Pancreas (tissue), 10 donors: Measurements from ENCODE around the gene AKAP13. TPM values are rescaled to one million over a fixed set of nuclear protein-coding genes. Genes with fewer than 3 reads are reported as not detected.

Source experiments
- ATAC-seq, 4 donors: fragments of 200-7000 bp; cut with Tn5 transposase; one replicate each; pipeline versions ENCODE4 v1.8.0 to v1.9.1; 2020; ENCODE audit warnings: mild to moderate bottlenecking in 4 of 4, moderate library complexity in 4 of 4
- DNase-seq, 6 donors: peaks; one replicate each; pipeline ENCODE4 v3.0.0-alpha.2; 2020
- FAIRE-seq: peaks from 2 replicates; lab custom pipeline; 2012; peaks lifted over from hg19 to GRCh38; lab: Jason Lieb, UNC
- H3K27ac ChIP-seq, 4 donors: fragments of 200-600 bp; sonication (generic); 1 replicate in 3 of 4; 2 replicates in 1 of 4; pipeline versions ENCODE4 v1.5.0 to v1.8.0; 2020
- H3K27me3 ChIP-seq, 4 donors: fragments of 200-600 bp; one replicate each; pipeline ENCODE4 v1.8.0; 2021
- H3K36me3 ChIP-seq, 3 donors: fragments of 200-600 bp; sonication (generic) in 1 of 3; one replicate each; pipeline versions ENCODE4 v1.5.0 to v1.8.0; 2020 to 2021
- H3K4me1 ChIP-seq, 3 donors: fragments of 200-600 bp; one replicate each; pipeline ENCODE4 v1.8.0; 2021
- H3K4me3 ChIP-seq, 4 donors: fragments of 200-600 bp; sonication (generic) in 2 of 4; one replicate each; pipeline versions ENCODE4 v1.5.0 to v1.8.0; 2020 to 2021
- H3K9me3 ChIP-seq, 4 donors: fragments of 200-600 bp; one replicate each; pipeline ENCODE4 v1.8.0; 2021
- CTCF ChIP-seq, 4 donors: fragments of 200-600 bp; sonication (generic) in 3 of 4; IDR thresholded peaks; one replicate each; pipeline versions ENCODE4 v1.5.0 to v1.8.0; 2021; ENCODE audit warnings: antibody characterized with exemption in 4 of 4
- WGBS, 2 donors: extraction: QIAGEN DNeasy Blood & Tissue Kit; methylation state at CpG; one replicate each; pipeline ENCODE4 v1.1.7; 2013; 5-methylcytosine and 5-hydroxymethylcytosine counted together
- intact Hi-C, 3 donors: fragments of 100-400 bp; cut with DNase I; formaldehyde crosslinking; loops; one replicate each; pipeline versions ENCODE4 v1.11.1 to v1.14.2; 2022
- polyA plus RNA-seq, 2 donors: library from polyadenylated mRNA; stranded (reverse); fragments of 200-250 nt; gene quantifications; one replicate each; pipeline ENCODE4 v1.2.3, GENCODE V29; 2013
- total RNA-seq, 6 donors: library from RNA; stranded (reverse); fragmentation: NEBNext Ultra II Directional in 4 of 6; extraction: Animal tissue kit (Norgen Biotek cat#: 25700) in 4 of 6; gene quantifications; one replicate each; pipeline versions ENCODE4 v1.2.1 to v1.2.4, GENCODE V29; 2021 to 2023
- donor health status: healthy with polysubstance abuse.
- donor health status: DM: no; HTN: no; CAD: no; lungs with moderate emphysema.
- donor health status: DM: no; HTN: no; CAD: no.
- donor health status: control.
- donor health status: control.
- donor health status: Bipolar disorder and iron deficiency.
- donor health status: DM: yes; HTN: yes; CAD: no.
- donor health status: DM: no; HTN: no; CAD: no.
- donor health status: DM: no; HTN: no; CAD: no.
- donor health status: DM: yes; HTN: yes; CAD: no.

Gene AKAP13
- total and polyA plus RNA-seq, 8 donors, result 64.9 to 139 (median 89.9) TPM

- Histone ChIP-seq H3K9me3 (no peaks in the 10 kb centered on the region), H3K27me3 (no peaks in the 10 kb centered on the region), H3K4me3 (no peak overlapping the region), H3K27ac (peak overlapping the region in 2 of 4 donors; percentile 17 to 29), H3K36me3 (peaks cover 0 to 12% (median 0%) of the 10 kb centered on the region in 3 donors), H3K4me1 (peaks cover 25 to 29% (median 27%) of the 10 kb centered on the region in 3 donors)
- ATAC-seq (peak; percentile 54 to 86 (median 79)), DNase-seq (no peak), FAIRE-seq (no peak)
- 12 to 36% methylated on average over 1 of the region's 1 CpG for WGBS, 2 donors
- intact Hi-C loops, result no loop called here
- TF ChIP-seq CTCF (IDR thresholded peaks at IDR 0.05), result no peak
These were observed 227.4 kb downstream of the AKAP13 start for GRCh38 chr15:85607842-85608241.

- FAIRE-seq (no peak), DNase-seq (no peak), ATAC-seq (no peak)
- no peaks in the 10 kb centered on the region for H3K36me3 ChIP-seq
- no peaks in the 10 kb centered on the region for H3K9me3 ChIP-seq
- 77 to 82% methylated on average over 3 of the region's 3 CpGs for WGBS, 2 donors
- no peaks in the 10 kb centered on the region for H3K27me3 ChIP-seq
- intact Hi-C loops, result no loop called here
- no peak overlapping the region for H3K4me3 ChIP-seq
- TF ChIP-seq CTCF (IDR thresholded peaks at IDR 0.05), result no peak
- H3K27ac ChIP-seq, result no peak overlapping the region
- H3K4me1 ChIP-seq, result peaks cover 29 to 32% (median 32%) of the 10 kb centered on the region in 3 donors
These were observed 229.1 kb downstream of the AKAP13 start for GRCh38 chr15:85609492-85609891.

- H3K36me3 ChIP-seq, result no peaks in the 10 kb centered on the region
- intact Hi-C loops, result no loop called here
- TF ChIP-seq CTCF (IDR thresholded peaks at IDR 0.05), result no peak
- H3K4me3 ChIP-seq, result no peak overlapping the region
- H3K27me3 ChIP-seq, result no peaks in the 10 kb centered on the region
- H3K9me3 ChIP-seq, result no peaks in the 10 kb centered on the region
- peaks cover 40 to 50% (median 47%) of the 10 kb centered on the region in 3 donors for H3K4me1 ChIP-seq
- 95 to 98% methylated on average over 7 of the region's 7 CpGs for WGBS, 2 donors
- ATAC-seq, result no peak
- FAIRE-seq, result no peak
- no peak overlapping the region for H3K27ac ChIP-seq
- no peak for DNase-seq
These were observed 231.0 kb downstream of the AKAP13 start for GRCh38 chr15:85611361-85611760.

GRCh38 chr15:85614059-85614458 lies 233.7 kb downstream of the AKAP13 start:
- no peak for TF ChIP-seq CTCF (IDR thresholded peaks at IDR 0.05)
- DNase-seq (no peak), ATAC-seq (no peak), FAIRE-seq (peak; percentile 78)
- 37 to 52% methylated on average over 5 of the region's 5 CpGs for WGBS, 2 donors
- Histone ChIP-seq H3K4me1 (peaks cover 41 to 48% (median 47%) of the 10 kb centered on the region in 3 donors), H3K27ac (no peak overlapping the region), H3K9me3 (no peaks in the 10 kb centered on the region), H3K36me3 (no peaks in the 10 kb centered on the region), H3K27me3 (no peaks in the 10 kb centered on the region), H3K4me3 (no peak overlapping the region)
- intact Hi-C loops, result no loop called here

- no peak for DNase-seq
- H3K27ac ChIP-seq, result peak overlapping the region in 2 of 4 donors; percentile 13 to 30
- H3K27me3 ChIP-seq, result no peaks in the 10 kb centered on the region
- FAIRE-seq, result no peak
- no peaks in the 10 kb centered on the region for H3K36me3 ChIP-seq
- peak in 1 of 4 donors; percentile 34 for TF ChIP-seq CTCF (IDR thresholded peaks at IDR 0.05)
- H3K4me1 ChIP-seq, result peaks cover 52 to 58% (median 57%) of the 10 kb centered on the region in 3 donors
- H3K9me3 ChIP-seq, result no peaks in the 10 kb centered on the region
- intact Hi-C loops, result no loop called here
- H3K4me3 ChIP-seq, result no peak overlapping the region
- ATAC-seq, result peak; percentile 30 to 72 (median 54)
These were observed 235.5 kb downstream of the AKAP13 start for GRCh38 chr15:85615930-85616329.
